ENCODE results near the gene SRGAP3.

GRCh38 chr3:9214185-9214584 lies 35.3 kb downstream of the SRGAP3 start:
- TF ChIP-seq CTCF (IDR thresholded peaks at IDR 0.05), result no peak
- TF ChIP-seq POLR2A (IDR thresholded peaks at IDR 0.05), result no peak

Measured in testis (tissue), 2 donors.